ENCODE data around the gene DAAM1. TPM values are rescaled to one million over a fixed set of nuclear protein-coding genes. Genes with fewer than 3 reads are reported as not detected.

DAAM1 gene
- polyA plus RNA-seq, 1 of the 3 experiments (the other 2 are of a cell fraction): 5.1 TPM

DNA sequence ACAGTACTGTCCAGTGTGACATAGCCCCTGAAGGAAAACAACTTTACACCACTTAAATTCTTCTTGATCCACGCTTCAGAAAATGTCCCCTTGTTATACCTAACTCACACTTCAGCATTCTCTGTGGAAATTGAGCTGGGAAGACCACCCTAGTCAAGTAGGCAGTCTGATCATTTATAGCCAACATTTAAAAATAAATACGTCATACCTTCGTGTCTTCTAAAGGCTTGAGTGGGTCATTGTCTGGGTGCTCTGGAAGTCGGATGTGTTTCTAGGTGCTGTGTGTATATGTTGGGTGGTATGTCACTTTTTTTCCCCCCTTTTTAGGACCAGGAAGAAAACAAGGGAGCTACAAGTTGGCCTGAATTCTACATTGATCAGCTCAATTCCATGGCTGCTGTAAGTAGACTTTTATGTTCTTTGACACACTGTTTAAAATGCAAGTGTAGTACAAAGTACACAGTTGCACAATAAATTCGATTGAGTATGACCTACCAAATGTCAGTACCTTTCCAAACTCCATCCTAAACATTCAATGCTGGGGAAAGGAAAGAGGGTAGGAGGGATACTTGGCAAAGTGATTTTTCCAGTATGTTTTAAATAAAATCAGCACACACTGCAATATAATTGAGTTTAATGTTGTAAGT lies 126.6 kb downstream of the DAAM1 start:
- H3K79me2 ChIP-seq (ENCODE audit: insufficient read depth): no peaks in the 10 kb centered on the region
- WGBS (ENCODE audit: low lambda C conversion rate): 76% methylated on average over 5 of the region's 5 CpGs
- POLR2A ChIA-PET: no interaction called here

DNA sequence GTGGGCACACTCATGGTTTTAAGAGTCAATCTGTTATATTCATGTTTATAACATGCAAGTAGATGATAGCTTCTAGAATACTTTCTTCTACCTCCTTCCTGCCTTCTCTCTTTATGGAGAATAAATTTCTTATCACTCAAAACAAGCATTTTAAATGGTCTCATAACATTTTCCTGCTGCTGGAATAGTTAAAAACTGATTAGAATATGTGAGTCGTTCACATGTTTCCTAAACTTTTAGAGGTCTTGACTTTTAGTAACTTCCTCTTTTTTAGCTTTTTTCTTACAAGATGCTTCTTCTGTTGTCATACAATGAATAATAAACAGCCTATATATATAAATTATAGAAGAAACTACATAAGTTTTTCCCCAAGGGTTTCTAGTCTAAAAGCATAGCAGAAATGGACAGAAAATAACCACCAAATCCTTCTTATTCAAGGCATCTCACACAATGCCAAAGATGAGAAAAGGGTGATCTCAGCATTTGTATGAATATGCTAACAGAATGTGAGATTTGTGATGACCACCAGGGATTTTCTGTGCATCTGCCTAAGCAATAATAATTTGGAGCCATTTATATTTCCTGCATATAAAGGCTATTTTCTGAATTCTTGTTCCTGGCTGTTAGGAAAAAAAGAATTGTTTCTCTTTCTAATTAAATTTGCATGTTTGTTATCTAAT lies 127.8 kb downstream of the DAAM1 start:
- no peak overlapping the region for H2AFZ ChIP-seq (ENCODE audit: low read depth)
- CTCF ChIA-PET: no interaction called here
- H3K9ac ChIP-seq: no peak overlapping the region
- no peaks in the 10 kb centered on the region for H3K9me2 ChIP-seq
- POLR2A ChIA-PET: no interaction called here
- H3K4me2 ChIP-seq: no peak overlapping the region
- H3K4me3 ChIP-seq (ENCODE audit: low read depth in 2 of 2, low read length in 1 of 2): no peak overlapping the region
- no peak overlapping the region for H3K27ac ChIP-seq (ENCODE audit: low read depth in 2 of 2, low read length in 1 of 2)
- H3F3A ChIP-seq (replicated peaks; ENCODE audit: insufficient read depth): peaks cover 10% of the 10 kb centered on the region
- no peaks in the 10 kb centered on the region for H3K27me3 ChIP-seq (ENCODE audit: insufficient read depth)
- H3K79me2 ChIP-seq (ENCODE audit: insufficient read depth): no peaks in the 10 kb centered on the region
- WGBS (ENCODE audit: low lambda C conversion rate): 97% methylated on average over 1 of the region's 1 CpG
- H3K36me3 ChIP-seq (replicated peaks in 1 of 2; ENCODE audit: control insufficient read depth in 1 of 2, insufficient read depth in 2 of 2, low read length in 1 of 2): peaks cover 0 to 3% of the 10 kb centered on the region in 2 experiments
- peaks cover 2 to 13% of the 10 kb centered on the region in 2 experiments; a peak in 3 of 4 replicates for H3K4me1 ChIP-seq (ENCODE audit: control insufficient read depth in 1 of 2, insufficient read depth in 2 of 2, low read depth in 1 of 2, low read length in 1 of 2)
- no peaks in the 10 kb centered on the region for H3K9me3 ChIP-seq
- no peak for DNase-seq
- no peaks in the 10 kb centered on the region for H4K20me1 ChIP-seq (ENCODE audit: insufficient read depth)
- TF ChIP-seq CHD2 (IDR thresholded peaks at IDR 0.05; ENCODE audit: low read length, partially characterized antibody) (no peak), TEAD4 (IDR thresholded peaks at IDR 0.05; ENCODE audit: borderline replicate concordance, insufficient read depth) (no peak), RCOR1 (IDR thresholded peaks at IDR 0.05; ENCODE audit: low read length) (no peak), FOSL2 (IDR thresholded peaks at IDR 0.05; ENCODE audit: borderline replicate concordance, low read depth) (no peak), TCF12 (IDR thresholded peaks at IDR 0.05) (no peak), ELF1 (IDR thresholded peaks at IDR 0.05) (no peak), EP300 (IDR thresholded peaks at IDR 0.05; ENCODE audit: borderline replicate concordance in 1 of 2, low read depth in 1 of 2, low read length in 1 of 2) (no peak), MXI1 (IDR thresholded peaks at IDR 0.05; ENCODE audit: low read depth, low read length) (no peak), NRF1 (IDR thresholded peaks at IDR 0.05; ENCODE audit: low read depth, low read length) (no peak), NFIC (IDR thresholded peaks at IDR 0.05; ENCODE audit: borderline replicate concordance) (no peak), TAF1 (IDR thresholded peaks at IDR 0.05; ENCODE audit: borderline replicate concordance, low read depth, low read length) (no peak), CTCF (IDR thresholded peaks at IDR 0.05) (no peak)
- TF ChIP-seq, protein P1, sequence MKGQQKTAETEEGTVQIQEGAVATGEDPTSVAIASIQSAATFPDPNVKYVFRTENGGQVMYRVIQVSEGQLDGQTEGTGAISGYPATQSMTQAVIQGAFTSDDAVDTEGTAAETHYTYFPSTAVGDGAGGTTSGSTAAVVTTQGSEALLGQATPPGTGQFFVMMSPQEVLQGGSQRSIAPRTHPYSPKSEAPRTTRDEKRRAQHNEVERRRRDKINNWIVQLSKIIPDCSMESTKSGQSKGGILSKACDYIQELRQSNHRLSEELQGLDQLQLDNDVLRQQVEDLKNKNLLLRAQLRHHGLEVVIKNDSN (IDR thresholded peaks at IDR 0.05; ENCODE audit: borderline replicate concordance, low read depth): no peak

More for the DNA sequence above, 126.6 kb downstream of the DAAM1 start:
- Histone ChIP-seq H3K9me3 (no peaks in the 10 kb centered on the region), H3K9me2 (no peaks in the 10 kb centered on the region), H2AFZ (ENCODE audit: low read depth) (no peak overlapping the region), H3K9ac (no peak overlapping the region), H4K20me1 (ENCODE audit: insufficient read depth) (no peaks in the 10 kb centered on the region), H3F3A (replicated peaks; ENCODE audit: insufficient read depth) (no peaks in the 10 kb centered on the region), H3K36me3 (replicated peaks in 1 of 2; ENCODE audit: control insufficient read depth in 1 of 2, insufficient read depth in 2 of 2, low read length in 1 of 2) (peaks cover 0 to 3% of the 10 kb centered on the region in 2 experiments), H3K4me2 (no peak overlapping the region), H3K4me1 (ENCODE audit: control insufficient read depth in 1 of 2, insufficient read depth in 2 of 2, low read depth in 1 of 2, low read length in 1 of 2) (peaks cover 2% of the 10 kb centered on the region in 2 experiments; a peak in 3 of 4 replicates), H3K27ac (ENCODE audit: low read depth in 2 of 2, low read length in 1 of 2) (no peak overlapping the region), H3K27me3 (ENCODE audit: insufficient read depth) (no peaks in the 10 kb centered on the region), H3K4me3 (ENCODE audit: low read depth in 2 of 2, low read length in 1 of 2) (no peak overlapping the region)
- no peak for TF ChIP-seq CHD2 (IDR thresholded peaks at IDR 0.05; ENCODE audit: low read length, partially characterized antibody)
- no peak for TF ChIP-seq RCOR1 (IDR thresholded peaks at IDR 0.05; ENCODE audit: low read length)
- TF ChIP-seq FOSL2 (IDR thresholded peaks at IDR 0.05; ENCODE audit: borderline replicate concordance, low read depth): no peak
- no peak for TF ChIP-seq EP300 (IDR thresholded peaks at IDR 0.05; ENCODE audit: borderline replicate concordance in 1 of 2, low read depth in 1 of 2, low read length in 1 of 2)
- TF ChIP-seq RFX5 (IDR thresholded peaks at IDR 0.05; ENCODE audit: low read length): no peak
- TF ChIP-seq, protein P2, sequence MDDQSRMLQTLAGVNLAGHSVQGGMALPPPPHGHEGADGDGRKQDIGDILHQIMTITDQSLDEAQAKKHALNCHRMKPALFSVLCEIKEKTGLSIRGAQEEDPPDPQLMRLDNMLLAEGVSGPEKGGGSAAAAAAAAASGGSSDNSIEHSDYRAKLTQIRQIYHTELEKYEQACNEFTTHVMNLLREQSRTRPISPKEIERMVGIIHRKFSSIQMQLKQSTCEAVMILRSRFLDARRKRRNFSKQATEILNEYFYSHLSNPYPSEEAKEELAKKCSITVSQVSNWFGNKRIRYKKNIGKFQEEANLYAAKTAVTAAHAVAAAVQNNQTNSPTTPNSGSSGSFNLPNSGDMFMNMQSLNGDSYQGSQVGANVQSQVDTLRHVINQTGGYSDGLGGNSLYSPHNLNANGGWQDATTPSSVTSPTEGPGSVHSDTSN (IDR thresholded peaks at IDR 0.05): no peak
- no peak for TF ChIP-seq POLR2AphosphoS5 (IDR thresholded peaks at IDR 0.05; ENCODE audit: low read depth, low read length)
- TF ChIP-seq CTCF (IDR thresholded peaks at IDR 0.05): no peak
- TF ChIP-seq FOXM1 (IDR thresholded peaks at IDR 0.05; ENCODE audit: low read depth): no peak
- no peak for TF ChIP-seq RAD21 (IDR thresholded peaks at IDR 0.05; ENCODE audit: low read length)
- DNase-seq: no peak
- CTCF ChIA-PET: interaction anchor here (0.7 to 1.3 kb wide), 2 partner anchors 25 to 47 kb away, joined by 3 read pairs; no protein-coding TSS in a partner anchor
